Cerebellar cortex (tissue), 1 donor: Measurements from ENCODE around the gene CARD19.
"Not testable (repeated sequence)": the region's sequence is repeated elsewhere in the genome, so short reads cannot be mapped to it uniquely, and the experiment has no call there.

Experiments used
- DNase-seq: peaks from one replicate; pipeline ENCODE4 v3.0.0-alpha.2; 2015; ENCODE audit warnings: low spot score

CARD19 gene

GRCh38 chr9:93088656-93089015 lies 7.4 kb upstream of the CARD19 start:
- no peak for DNase-seq

- DNase-seq, result no peak
Measured at GRCh38 chr9:93089024-93089423, 7.0 kb upstream of the CARD19 start.

- DNase-seq, result no peak
Measured at GRCh38 chr9:93089481-93089991, 6.5 kb upstream of the CARD19 start.

GRCh38 chr9:93090091-93090655 lies 5.8 kb upstream of the CARD19 start:
- no peak for DNase-seq

GRCh38 chr9:93091056-93091452 lies 5.0 kb upstream of the CARD19 start:
- DNase-seq, result no peak

GRCh38 chr9:93091453-93092081 lies 4.5 kb upstream of the CARD19 start:
- DNase-seq, result no peak

GRCh38 chr9:93092251-93092991 lies 3.6 kb upstream of the CARD19 start:
- DNase-seq, result no peak

GRCh38 chr9:93093127-93093876 lies 2.7 kb upstream of the CARD19 start:
- no peak for DNase-seq

GRCh38 chr9:93093877-93094657 lies 1.9 kb upstream of the CARD19 start:
- DNase-seq, result no peak

- no peak for DNase-seq
Measured at GRCh38 chr9:93094658-93095204, 1.3 kb upstream of the CARD19 start.

- peak; percentile 99 for DNase-seq
Measured at GRCh38 chr9:93095205-93096130, 549 bp upstream of the CARD19 start.

GRCh38 chr9:93096811-93097382 lies 880 bp downstream of the CARD19 start:
- DNase-seq, result no peak

GRCh38 chr9:93097511-93098201 lies 1.6 kb downstream of the CARD19 start:
- no peak for DNase-seq

- peak; percentile 82 for DNase-seq
Measured at GRCh38 chr9:93098236-93098946, 2.4 kb downstream of the CARD19 start.

GRCh38 chr9:93099551-93100275 lies 3.7 kb downstream of the CARD19 start:
- peak; percentile 66 for DNase-seq

- DNase-seq, result no peak
Measured at GRCh38 chr9:93100276-93100636, 4.2 kb downstream of the CARD19 start.

GRCh38 chr9:93101086-93101485 lies 5.1 kb downstream of the CARD19 start:
- not testable (repeated sequence) for DNase-seq

- no peak for DNase-seq
Measured at GRCh38 chr9:93105620-93106019, 9.6 kb downstream of the CARD19 start.
